Astrocyte (in vitro differentiated cells and primary cell): ENCODE results near the gene PDE1C. TPM values are rescaled to one million over a fixed set of nuclear protein-coding genes. Genes with fewer than 3 reads are reported as not detected.

Experiments
- DNase-seq: peaks from one replicate; pipeline ENCODE4 v3.0.0-alpha.2; 2010; ENCODE audit warnings: low read depth
- FAIRE-seq: peaks from 2 replicates; lab custom pipeline; 2011; peaks lifted over from hg19 to GRCh38; lab: Jason Lieb, UNC
- H2AFZ ChIP-seq: 2 replicates; pipeline ENCODE4 v1.6.0; 2012; ENCODE audit warnings: low read depth, low read length, inconsistent platforms
- H3K27ac ChIP-seq: 2 replicates; pipeline ENCODE4 v1.5.1; 2011; ENCODE audit warnings: low read depth, low read length, inconsistent platforms
- H3K27me3 ChIP-seq: 2 replicates; pipeline ENCODE4 v1.6.0; 2011; ENCODE audit warnings: low read length, inconsistent platforms; ENCODE audit not compliant: insufficient read depth
- H3K36me3 ChIP-seq: 2 replicates; pipeline ENCODE4 v1.5.1; 2011; ENCODE audit warnings: low read length, inconsistent platforms; ENCODE audit not compliant: insufficient read depth
- H3K4me1 ChIP-seq: 2 replicates; pipeline ENCODE4 v1.5.1; 2011; ENCODE audit warnings: low read length, inconsistent platforms; ENCODE audit not compliant: insufficient read depth
- H3K4me2 ChIP-seq: 2 replicates; pipeline ENCODE4 v1.6.0; 2012; ENCODE audit warnings: low read length, inconsistent platforms
- H3K4me3 ChIP-seq: 2 replicates; pipeline ENCODE4 v1.5.1; 2011; ENCODE audit warnings: low read depth, mild to moderate bottlenecking, low read length, inconsistent platforms; ENCODE audit not compliant: insufficient read depth
- H3K79me2 ChIP-seq: 2 replicates; pipeline ENCODE4 v1.6.0; 2012; ENCODE audit warnings: mild to moderate bottlenecking, low read length, inconsistent platforms; ENCODE audit not compliant: insufficient read depth
- H3K9ac ChIP-seq: 2 replicates; pipeline ENCODE4 v1.6.0; 2012; ENCODE audit warnings: mild to moderate bottlenecking, low read length, inconsistent platforms
- H3K9me3 ChIP-seq: 2 replicates; pipeline ENCODE4 v1.5.1; 2012; ENCODE audit warnings: low read depth, mild to moderate bottlenecking, low read length, inconsistent platforms; ENCODE audit not compliant: insufficient read depth
- H4K20me1 ChIP-seq: 2 replicates; pipeline ENCODE4 v1.6.0; 2012; ENCODE audit warnings: low read length, inconsistent platforms; ENCODE audit not compliant: insufficient read depth
- H3K27ac Mint-ChIP-seq: one replicate; pipeline ENCODE4 v1.8.0; 2021; ENCODE audit warnings: mild to moderate bottlenecking, mixed read lengths; ENCODE audit not compliant: unreplicated experiment
- H3K27me3 Mint-ChIP-seq: one replicate; pipeline ENCODE4 v1.8.0; 2021; ENCODE audit warnings: low read depth, mixed read lengths; ENCODE audit not compliant: unreplicated experiment
- H3K36me3 Mint-ChIP-seq: one replicate; pipeline ENCODE4 v1.8.0; 2021; ENCODE audit warnings: low read depth, mixed read lengths; ENCODE audit not compliant: unreplicated experiment
- H3K4me1 Mint-ChIP-seq: one replicate; pipeline ENCODE4 v1.8.0; 2021; ENCODE audit warnings: low read depth, mixed read lengths; ENCODE audit not compliant: unreplicated experiment
- H3K4me3 Mint-ChIP-seq: one replicate; pipeline ENCODE4 v1.8.0; 2021; ENCODE audit warnings: mild to moderate bottlenecking, moderate library complexity, mixed read lengths; ENCODE audit not compliant: unreplicated experiment
- H3K9me3 Mint-ChIP-seq: one replicate; pipeline ENCODE4 v1.8.0; 2021; ENCODE audit warnings: mild to moderate bottlenecking, mixed read lengths; ENCODE audit not compliant: unreplicated experiment
- CTCF ChIP-seq: IDR thresholded peaks from 2 replicates; pipeline ENCODE4 v1.5.1; 2011; ENCODE audit warnings: low read depth, mild to moderate bottlenecking, inconsistent platforms, low read length, moderate library complexity; ENCODE audit not compliant: insufficient read depth
- EZH2 ChIP-seq: IDR thresholded peaks from 2 replicates; pipeline ENCODE4 v1.6.1; 2012; ENCODE audit warnings: mild to moderate bottlenecking, low read length, inconsistent platforms; ENCODE audit not compliant: insufficient read depth
- total RNA-seq: library from RNA; stranded (reverse); gene quantifications from 2 replicates; pipeline ENCODE4 v1.2.1, GENCODE V29; 2021

Gene PDE1C
- total RNA-seq, 1 donor from 2014 or later = 31.6 TPM

GRCh38 chr7:31963569-31964175 is 106.5 kb downstream of the PDE1C start:
- Mint-ChIP-seq H3K36me3 (peaks cover 5% of the 10 kb centered on the region), H3K27me3 (no peaks in the 10 kb centered on the region), H3K27ac (no peak overlapping the region), H3K4me1 (no peaks in the 10 kb centered on the region), H3K9me3 (peaks cover 8% of the 10 kb centered on the region), H3K4me3 (no peak overlapping the region)
- peaks cover 3% of the 10 kb centered on the region for H3K4me1 ChIP-seq
- H3K27me3 ChIP-seq = no peaks in the 10 kb centered on the region
- no peaks in the 10 kb centered on the region for H3K36me3 ChIP-seq
- H4K20me1 ChIP-seq = no peaks in the 10 kb centered on the region
- no peak overlapping the region for H3K4me2 ChIP-seq
- TF ChIP-seq EZH2 = no peak
- TF ChIP-seq CTCF = no peak
- no peak overlapping the region for H3K9ac ChIP-seq
- DNase-seq = no peak
- H3K9me3 ChIP-seq = no peaks in the 10 kb centered on the region
- FAIRE-seq = no peak
- H3K4me3 ChIP-seq = no peak overlapping the region
- no peak overlapping the region for H2AFZ ChIP-seq
- no peak overlapping the region for H3K27ac ChIP-seq
- peaks cover 23% of the 10 kb centered on the region for H3K79me2 ChIP-seq

- Histone ChIP-seq H3K36me3 (no peaks in the 10 kb centered on the region), H4K20me1 (no peaks in the 10 kb centered on the region), H3K4me2 (no peak overlapping the region), H3K27ac (no peak overlapping the region), H3K27me3 (no peaks in the 10 kb centered on the region), H3K9me3 (no peaks in the 10 kb centered on the region), H3K79me2 (peaks cover 28% of the 10 kb centered on the region), H2AFZ (no peak overlapping the region), H3K4me3 (no peak overlapping the region), H3K4me1 (peaks cover 14% of the 10 kb centered on the region), H3K9ac (no peak overlapping the region)
- FAIRE-seq (no peak), DNase-seq (no peak)
- Mint-ChIP-seq H3K4me1 (peaks cover 8% of the 10 kb centered on the region), H3K4me3 (no peak overlapping the region), H3K9me3 (peaks cover 8% of the 10 kb centered on the region), H3K27ac (no peak overlapping the region), H3K27me3 (no peaks in the 10 kb centered on the region), H3K36me3 (peaks cover 5% of the 10 kb centered on the region)
- TF ChIP-seq EZH2 (no peak), CTCF (no peak)
Observed at GRCh38 chr7:31962246-31962645, 108.0 kb downstream of the PDE1C start.

- FAIRE-seq (no peak), DNase-seq (peak; percentile 40)
- H2AFZ ChIP-seq = no peak overlapping the region
- Mint-ChIP-seq H3K4me1 (peaks cover 15% of the 10 kb centered on the region), H3K36me3 (no peaks in the 10 kb centered on the region), H3K9me3 (peaks cover 4% of the 10 kb centered on the region), H3K27ac (peak overlapping the region; percentile 15), H3K4me3 (no peak overlapping the region), H3K27me3 (no peaks in the 10 kb centered on the region)
- H3K27me3 ChIP-seq = no peaks in the 10 kb centered on the region
- peaks cover 27% of the 10 kb centered on the region for H3K79me2 ChIP-seq
- peak overlapping the region; percentile 54 for H3K4me2 ChIP-seq
- TF ChIP-seq CTCF (no peak), EZH2 (no peak)
- no peaks in the 10 kb centered on the region for H3K36me3 ChIP-seq
- no peak overlapping the region for H3K9ac ChIP-seq
- no peak overlapping the region for H3K27ac ChIP-seq
- H3K9me3 ChIP-seq = no peaks in the 10 kb centered on the region
- H3K4me1 ChIP-seq = peaks cover 23% of the 10 kb centered on the region
- no peak overlapping the region for H3K4me3 ChIP-seq
- H4K20me1 ChIP-seq = peaks cover 4% of the 10 kb centered on the region
Observed at GRCh38 chr7:31958226-31958625, 112.0 kb downstream of the PDE1C start.
